GM18909 (cell line): ENCODE data around the gene DIABLO.
"Not testable (repeated sequence)": the region's sequence is repeated elsewhere in the genome, so short reads cannot be mapped to it uniquely, and the experiment has no call there.

ENCODE experiments used
- ATAC-seq: cut with Tn5 transposase; IDR thresholded peaks from one replicate; pipeline ENCODE4 v1.9.1; 2021; ENCODE audit warnings: mild to moderate bottlenecking; ENCODE audit not compliant: unreplicated experiment, poor library complexity

The DIABLO gene

GRCh38 chr12:122216445-122216844 is 9.4 kb downstream of the DIABLO start:
- ATAC-seq, result no peak

- ATAC-seq, result no peak
Measured at GRCh38 chr12:122215771-122216170, 10.1 kb downstream of the DIABLO start.

GRCh38 chr12:122208073-122208820 is 17.6 kb downstream of the DIABLO start:
- ATAC-seq, result no peak

GRCh38 chr12:122207391-122207790 is 18.5 kb downstream of the DIABLO start:
- ATAC-seq, result no peak

- ATAC-seq, result no peak
Measured at GRCh38 chr12:122206976-122207375, 18.9 kb downstream of the DIABLO start.

- ATAC-seq, result no peak
Measured at GRCh38 chr12:122206111-122206881, 19.6 kb downstream of the DIABLO start.

- ATAC-seq, result no peak
Measured at GRCh38 chr12:122205053-122205925, 20.6 kb downstream of the DIABLO start.

GRCh38 chr12:122204167-122205052 is 21.4 kb downstream of the DIABLO start:
- no peak for ATAC-seq

- no peak for ATAC-seq
Measured at GRCh38 chr12:122203301-122204166, 22.3 kb downstream of the DIABLO start, which contains the start of gene B3GNT4. B3GNT4 (plus strand) TSS chr12:122203709; CDS start chr12:122204619, 910 bp downstream.

GRCh38 chr12:122202811-122203210 is 23.0 kb downstream of the DIABLO start:
- not testable (repeated sequence) for ATAC-seq

GRCh38 chr12:122202017-122202416 is 23.8 kb downstream of the DIABLO start:
- ATAC-seq, result no peak

- ATAC-seq, result no peak
Measured at GRCh38 chr12:122201381-122201780, 24.5 kb downstream of the DIABLO start.

GRCh38 chr12:122200541-122201175 is 25.2 kb downstream of the DIABLO start:
- no peak for ATAC-seq

GRCh38 chr12:122199484-122200355 is 26.1 kb downstream of the DIABLO start:
- ATAC-seq, result no peak

- ATAC-seq, result no peak
Measured at GRCh38 chr12:122197612-122197966, 28.3 kb downstream of the DIABLO start.

GRCh38 chr12:122195405-122195804 is 30.4 kb downstream of the DIABLO start:
- no peak for ATAC-seq

GRCh38 chr12:122194804-122195203 is 31.0 kb downstream of the DIABLO start:
- no peak for ATAC-seq
